BLaER1 treated with 17β-estradiol and CSF1 and Interleukin-3, amounts not matched to agents 10 nM and 100 nM (cell line): ENCODE results near the gene MAP2K5.

Experiments used
- H3K27ac ChIP-seq, 11 experiments: shearing (Covaris generic); formaldehyde crosslinking; 2 replicates each; pipeline ENCODE4 v1.8.1; 2022
- H3K27me3 ChIP-seq, 11 experiments: shearing (Covaris generic); formaldehyde crosslinking; 2 replicates each; pipeline ENCODE4 v1.8.1; 2022
- H3K36me3 ChIP-seq, 11 experiments: shearing (Covaris generic); formaldehyde crosslinking; 2 replicates each; pipeline ENCODE4 v1.8.1; 2022
- H3K4me1 ChIP-seq, 10 experiments: shearing (Covaris generic); formaldehyde crosslinking; 2 replicates each; pipeline ENCODE4 v1.8.1; 2022
- H3K4me2 ChIP-seq, 11 experiments: shearing (Covaris generic); formaldehyde crosslinking; 2 replicates each; pipeline ENCODE4 v1.8.1; 2022
- H3K4me3 ChIP-seq, 10 experiments: shearing (Covaris generic); formaldehyde crosslinking; 2 replicates each; pipeline ENCODE4 v1.8.1; 2022
- H3K9ac ChIP-seq, 11 experiments: shearing (Covaris generic); formaldehyde crosslinking; 2 replicates each; pipeline ENCODE4 v1.8.1; 2022
- H3K9me3 ChIP-seq, 11 experiments: shearing (Covaris generic); formaldehyde crosslinking; replicated peaks in 1 of 11; 2 replicates each; pipeline ENCODE4 v1.8.1; 2022
- H4K20me1 ChIP-seq, 11 experiments: shearing (Covaris generic); formaldehyde crosslinking; 2 replicates each; pipeline ENCODE4 v1.8.1; 2022
- Cebpa-rat ChIP-seq, 11 experiments: shearing (Covaris generic); IDR thresholded peaks; 2 replicates each; pipeline ENCODE4 v1.8.1; 2022

The MAP2K5 gene

GRCh38 chr15:67834581-67835296, 292.2 kb downstream of the MAP2K5 start:
- H3K4me1 ChIP-seq: peaks cover 46 to 69% (median 57%) of the 10 kb centered on the region in 10 experiments
- no peak overlapping the region; a peak in 1 of 22 replicates for H3K27ac ChIP-seq
- peak overlapping the region in 9 of 11 experiments; percentile 2 to 56 (median 40); a peak in 15 of 22 replicates for H3K9ac ChIP-seq
- peaks cover 83 to 94% (median 92%) of the 10 kb centered on the region in 11 experiments for H3K27me3 ChIP-seq
- no peak for TF ChIP-seq Cebpa-rat (IDR thresholded peaks at IDR 0.05)
- peak overlapping the region; percentile 86 to 98 (median 94) for H3K4me2 ChIP-seq
- no peaks in the 10 kb centered on the region for H3K36me3 ChIP-seq
- H3K9me3 ChIP-seq: peaks cover 6 to 12% (median 11%) of the 10 kb centered on the region in 11 experiments
- peaks cover 0 to 43% (median 18%) of the 10 kb centered on the region in 11 experiments; a peak in 14 of 22 replicates for H4K20me1 ChIP-seq
- peak overlapping the region; percentile 47 to 66 (median 58) for H3K4me3 ChIP-seq

- no peak overlapping the region for H3K27ac ChIP-seq
- H3K4me1 ChIP-seq: peaks cover 46 to 69% (median 57%) of the 10 kb centered on the region in 10 experiments
- H3K27me3 ChIP-seq: peaks cover 75 to 87% (median 84%) of the 10 kb centered on the region in 11 experiments
- peaks cover 0 to 43% (median 18%) of the 10 kb centered on the region in 11 experiments; a peak in 14 of 22 replicates for H4K20me1 ChIP-seq
- TF ChIP-seq Cebpa-rat (IDR thresholded peaks at IDR 0.05): no peak
- H3K4me2 ChIP-seq: peak overlapping the region; percentile 86 to 98 (median 94)
- peak overlapping the region in 9 of 11 experiments; percentile 22 to 56 (median 40); a peak in 14 of 22 replicates for H3K9ac ChIP-seq
- peaks cover 0 to 4% (median 3%) of the 10 kb centered on the region in 11 experiments; a peak in 12 of 22 replicates for H3K9me3 ChIP-seq
- peak overlapping the region; percentile 47 to 66 (median 58) for H3K4me3 ChIP-seq
- no peaks in the 10 kb centered on the region for H3K36me3 ChIP-seq
Observed at GRCh38 chr15:67835297-67836133, 293.0 kb downstream of the MAP2K5 start.

DNA sequence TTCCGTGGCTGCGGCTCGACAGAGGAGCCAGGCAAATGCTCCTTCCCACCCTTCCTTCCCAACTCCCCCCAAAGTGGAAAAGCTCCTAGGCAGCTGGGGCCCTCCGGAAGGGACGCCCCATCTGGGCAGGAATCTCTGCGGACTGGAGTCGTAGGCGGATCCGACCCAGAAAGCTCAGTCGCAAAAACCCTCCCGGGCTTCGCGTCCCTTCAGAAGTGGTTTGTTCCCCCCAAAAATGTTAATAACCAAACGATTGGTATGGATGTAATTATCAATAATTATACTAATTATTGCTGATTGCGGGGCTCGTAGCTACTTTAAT, 293.6 kb downstream of the MAP2K5 start:
- Histone ChIP-seq H3K4me3 (peak overlapping the region; percentile 47 to 66 (median 58)), H3K9me3 (no peaks in the 10 kb centered on the region), H3K36me3 (no peaks in the 10 kb centered on the region), H3K27me3 (peaks cover 69 to 81% (median 78%) of the 10 kb centered on the region in 11 experiments), H3K4me1 (peaks cover 47 to 73% (median 60%) of the 10 kb centered on the region in 10 experiments), H3K27ac (no peak overlapping the region), H3K4me2 (peak overlapping the region; percentile 86 to 98 (median 94)), H3K9ac (peak overlapping the region in 7 of 11 experiments; percentile 9 to 50 (median 24); a peak in 6 of 22 replicates), H4K20me1 (peaks cover 0 to 43% (median 18%) of the 10 kb centered on the region in 11 experiments; a peak in 14 of 22 replicates)
- TF ChIP-seq Cebpa-rat (IDR thresholded peaks at IDR 0.05): no peak

DNA sequence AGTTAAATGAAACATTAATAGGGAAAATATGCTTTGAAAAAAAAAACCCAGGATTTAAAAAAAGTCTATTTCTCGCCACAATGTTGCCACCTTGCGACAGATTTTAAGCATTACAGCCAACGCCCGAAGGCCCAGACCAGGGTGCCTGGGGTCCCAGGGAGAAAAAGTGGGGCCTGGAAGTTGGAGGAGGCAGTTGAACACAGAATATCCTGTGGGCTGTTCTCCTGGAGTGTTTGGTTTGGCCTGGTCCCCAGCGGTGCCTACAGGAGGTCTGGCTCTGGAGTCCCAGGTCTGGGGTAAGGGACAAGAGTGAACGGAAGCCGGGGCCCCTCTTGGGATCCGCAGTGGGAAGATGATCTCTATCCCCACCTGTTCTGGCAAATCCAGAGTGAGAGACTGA, 294.0 kb downstream of the MAP2K5 start:
- Histone ChIP-seq H3K4me1 (peaks cover 51 to 76% (median 64%) of the 10 kb centered on the region in 10 experiments), H3K9ac (peak overlapping the region in 1 of 11 experiments; percentile 22; a peak in 1 of 22 replicates), H3K36me3 (no peaks in the 10 kb centered on the region), H4K20me1 (peaks cover 0 to 43% (median 18%) of the 10 kb centered on the region in 11 experiments; a peak in 13 of 22 replicates), H3K9me3 (no peaks in the 10 kb centered on the region), H3K4me2 (peak overlapping the region in 10 of 11 experiments; percentile 86 to 98 (median 94); a peak in 15 of 22 replicates), H3K27me3 (peaks cover 66 to 77% (median 74%) of the 10 kb centered on the region in 11 experiments), H3K4me3 (peak overlapping the region in 5 of 10 experiments; percentile 47 to 61 (median 56); a peak in 5 of 20 replicates), H3K27ac (no peak overlapping the region)
- no peak for TF ChIP-seq Cebpa-rat (IDR thresholded peaks at IDR 0.05)

DNA sequence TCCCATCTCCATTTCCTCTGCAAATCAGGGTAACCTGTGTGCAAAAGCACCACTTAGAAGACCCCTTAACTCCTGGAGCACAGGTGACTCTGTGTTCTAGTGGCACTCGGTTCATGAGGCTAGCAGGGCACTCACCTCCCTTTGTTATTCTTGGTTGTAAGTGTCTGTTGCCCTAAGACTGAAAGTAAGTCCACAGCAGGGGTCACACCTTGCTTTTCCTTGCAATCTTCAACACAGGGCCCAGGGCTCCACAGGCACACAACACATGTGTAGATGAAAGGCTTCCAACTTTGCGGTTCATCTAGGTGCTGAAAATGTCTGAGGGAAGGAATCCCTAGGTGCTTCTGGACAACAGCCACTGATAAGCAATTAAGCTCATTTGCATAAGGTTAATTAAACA, 294.5 kb downstream of the MAP2K5 start:
- Histone ChIP-seq H3K9ac (no peak overlapping the region), H3K27me3 (peaks cover 61 to 72% (median 70%) of the 10 kb centered on the region in 11 experiments), H3K4me2 (no peak overlapping the region), H3K36me3 (no peaks in the 10 kb centered on the region), H3K9me3 (no peaks in the 10 kb centered on the region), H4K20me1 (peaks cover 0 to 42% (median 18%) of the 10 kb centered on the region in 11 experiments; a peak in 13 of 22 replicates), H3K27ac (no peak overlapping the region), H3K4me1 (peaks cover 56 to 76% (median 66%) of the 10 kb centered on the region in 10 experiments), H3K4me3 (no peak overlapping the region)
- no peak for TF ChIP-seq Cebpa-rat (IDR thresholded peaks at IDR 0.05)

DNA sequence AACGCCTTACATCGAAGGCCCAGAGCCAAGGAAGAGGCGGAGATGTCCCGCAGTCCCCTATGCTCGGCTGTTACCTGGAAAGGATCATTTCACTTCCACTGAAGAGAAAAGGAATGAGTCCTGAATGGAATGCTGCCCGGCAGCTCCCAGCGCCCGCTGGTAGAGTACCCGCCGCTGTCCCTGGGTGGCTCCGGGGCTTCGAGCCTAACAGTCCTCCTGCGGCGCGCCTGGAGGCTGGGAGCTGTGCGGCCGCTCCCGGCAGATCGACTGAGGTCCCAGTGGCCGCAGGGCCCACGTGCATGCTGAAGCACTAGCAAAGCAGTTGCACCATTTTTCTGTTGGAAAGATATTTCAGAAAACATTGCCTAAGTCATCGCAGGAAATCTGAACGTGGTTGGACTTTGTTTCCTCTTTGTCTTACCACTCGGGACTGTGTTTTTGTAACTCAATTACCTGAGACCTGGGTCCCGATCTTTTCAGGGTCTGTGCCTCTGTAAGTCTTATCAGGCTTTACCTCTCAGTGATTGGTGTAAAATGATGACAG, 296.4 kb downstream of the MAP2K5 start:
- H4K20me1 ChIP-seq: peaks cover 0 to 23% (median 11%) of the 10 kb centered on the region in 11 experiments; a peak in 13 of 22 replicates
- H3K9me3 ChIP-seq: no peaks in the 10 kb centered on the region
- H3K27ac ChIP-seq: peak overlapping the region in 6 of 11 experiments; percentile 82 to 93 (median 91); a peak in 11 of 22 replicates
- peaks cover 44 to 71% (median 51%) of the 10 kb centered on the region in 10 experiments for H3K4me1 ChIP-seq
- H3K4me3 ChIP-seq: peak overlapping the region; percentile 64 to 87 (median 82)
- no peaks in the 10 kb centered on the region for H3K36me3 ChIP-seq
- TF ChIP-seq Cebpa-rat (IDR thresholded peaks at IDR 0.05): peak in 1 of 11 experiments; percentile 35; a peak in 1 of 22 replicates
- peaks cover 42 to 53% (median 51%) of the 10 kb centered on the region in 11 experiments for H3K27me3 ChIP-seq
- H3K9ac ChIP-seq: peak overlapping the region; percentile 49 to 94 (median 91); a peak in 18 of 22 replicates
- H3K4me2 ChIP-seq: peak overlapping the region; percentile 78 to 98 (median 94)

DNA sequence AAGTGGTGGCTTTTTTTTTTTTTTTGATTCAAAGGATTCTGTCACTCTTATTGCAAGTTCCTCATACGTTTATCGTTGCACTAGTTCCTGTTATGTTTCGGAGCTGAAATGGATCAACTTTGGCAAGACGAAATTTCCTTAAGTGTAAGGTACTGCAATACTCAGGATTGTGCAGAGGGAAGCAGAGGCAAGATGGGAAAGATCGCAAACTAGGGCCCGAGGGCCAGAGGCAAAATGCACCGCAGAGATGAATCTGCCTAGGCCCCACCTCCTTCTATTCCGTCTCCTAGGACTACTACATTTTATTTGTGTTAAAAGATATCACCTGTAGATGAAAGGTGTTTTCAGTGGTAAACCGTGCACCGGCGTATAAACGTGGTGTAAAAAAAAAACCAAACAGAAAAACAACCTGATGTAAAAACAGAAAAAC, 297.0 kb downstream of the MAP2K5 start:
- Histone ChIP-seq H3K27me3 (peaks cover 35 to 47% (median 44%) of the 10 kb centered on the region in 11 experiments), H3K4me3 (peak overlapping the region; percentile 64 to 87 (median 82)), H3K27ac (peak overlapping the region; percentile 79 to 93 (median 89)), H3K4me1 (peaks cover 38 to 65% (median 44%) of the 10 kb centered on the region in 10 experiments), H3K36me3 (no peaks in the 10 kb centered on the region), H3K9me3 (no peaks in the 10 kb centered on the region), H4K20me1 (peaks cover 0 to 17% (median 11%) of the 10 kb centered on the region in 11 experiments; a peak in 11 of 22 replicates), H3K9ac (peak overlapping the region; percentile 88 to 94 (median 91); a peak in 21 of 22 replicates), H3K4me2 (peak overlapping the region; percentile 78 to 98 (median 94))
- no peak for TF ChIP-seq Cebpa-rat (IDR thresholded peaks at IDR 0.05)
